Measurements from ENCODE around the gene THAP4.

DNA sequence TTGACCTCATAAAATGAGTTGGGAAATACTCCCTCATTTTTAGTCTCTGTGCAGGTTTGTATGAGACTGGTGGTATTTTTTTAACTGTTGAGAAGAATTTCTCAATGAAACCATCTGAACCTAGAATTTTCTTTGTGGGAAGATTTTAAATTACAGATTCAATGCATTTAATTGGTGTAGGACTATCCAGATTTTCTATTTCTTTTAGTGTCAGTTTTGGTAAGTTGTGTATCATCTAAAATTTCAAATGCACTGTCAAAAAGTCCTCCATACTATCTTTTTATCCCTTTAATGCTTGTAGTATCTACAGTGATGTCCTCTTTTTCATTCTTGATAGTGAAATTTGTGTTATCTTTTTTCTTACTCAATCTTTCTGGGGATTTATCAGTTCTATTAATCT is 80.2 kb downstream of the THAP4 start:
- TF ChIP-seq YY1 (IDR thresholded peaks at IDR 0.05; ENCODE audit: low read depth) = no peak
- TF ChIP-seq EP300 (IDR thresholded peaks at IDR 0.05; ENCODE audit: borderline replicate concordance in 1 of 2, low read depth in 1 of 2, low read length in 1 of 2) = no peak
- TF ChIP-seq, protein P1, sequence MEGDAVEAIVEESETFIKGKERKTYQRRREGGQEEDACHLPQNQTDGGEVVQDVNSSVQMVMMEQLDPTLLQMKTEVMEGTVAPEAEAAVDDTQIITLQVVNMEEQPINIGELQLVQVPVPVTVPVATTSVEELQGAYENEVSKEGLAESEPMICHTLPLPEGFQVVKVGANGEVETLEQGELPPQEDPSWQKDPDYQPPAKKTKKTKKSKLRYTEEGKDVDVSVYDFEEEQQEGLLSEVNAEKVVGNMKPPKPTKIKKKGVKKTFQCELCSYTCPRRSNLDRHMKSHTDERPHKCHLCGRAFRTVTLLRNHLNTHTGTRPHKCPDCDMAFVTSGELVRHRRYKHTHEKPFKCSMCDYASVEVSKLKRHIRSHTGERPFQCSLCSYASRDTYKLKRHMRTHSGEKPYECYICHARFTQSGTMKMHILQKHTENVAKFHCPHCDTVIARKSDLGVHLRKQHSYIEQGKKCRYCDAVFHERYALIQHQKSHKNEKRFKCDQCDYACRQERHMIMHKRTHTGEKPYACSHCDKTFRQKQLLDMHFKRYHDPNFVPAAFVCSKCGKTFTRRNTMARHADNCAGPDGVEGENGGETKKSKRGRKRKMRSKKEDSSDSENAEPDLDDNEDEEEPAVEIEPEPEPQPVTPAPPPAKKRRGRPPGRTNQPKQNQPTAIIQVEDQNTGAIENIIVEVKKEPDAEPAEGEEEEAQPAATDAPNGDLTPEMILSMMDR (IDR thresholded peaks at IDR 0.05) = no peak
- TF ChIP-seq EZH2phosphoT487 (IDR thresholded peaks at IDR 0.05; ENCODE audit: borderline replicate concordance, low read depth) = no peak
- TF ChIP-seq, protein P2, sequence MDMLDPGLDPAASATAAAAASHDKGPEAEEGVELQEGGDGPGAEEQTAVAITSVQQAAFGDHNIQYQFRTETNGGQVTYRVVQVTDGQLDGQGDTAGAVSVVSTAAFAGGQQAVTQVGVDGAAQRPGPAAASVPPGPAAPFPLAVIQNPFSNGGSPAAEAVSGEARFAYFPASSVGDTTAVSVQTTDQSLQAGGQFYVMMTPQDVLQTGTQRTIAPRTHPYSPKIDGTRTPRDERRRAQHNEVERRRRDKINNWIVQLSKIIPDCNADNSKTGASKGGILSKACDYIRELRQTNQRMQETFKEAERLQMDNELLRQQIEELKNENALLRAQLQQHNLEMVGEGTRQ (IDR thresholded peaks at IDR 0.05; ENCODE audit: borderline replicate concordance, low read depth, low read length) = no peak
- TF ChIP-seq POLR2AphosphoS5 (IDR thresholded peaks at IDR 0.05; ENCODE audit: low read depth, low read length) = no peak
- TF ChIP-seq, protein P3, sequence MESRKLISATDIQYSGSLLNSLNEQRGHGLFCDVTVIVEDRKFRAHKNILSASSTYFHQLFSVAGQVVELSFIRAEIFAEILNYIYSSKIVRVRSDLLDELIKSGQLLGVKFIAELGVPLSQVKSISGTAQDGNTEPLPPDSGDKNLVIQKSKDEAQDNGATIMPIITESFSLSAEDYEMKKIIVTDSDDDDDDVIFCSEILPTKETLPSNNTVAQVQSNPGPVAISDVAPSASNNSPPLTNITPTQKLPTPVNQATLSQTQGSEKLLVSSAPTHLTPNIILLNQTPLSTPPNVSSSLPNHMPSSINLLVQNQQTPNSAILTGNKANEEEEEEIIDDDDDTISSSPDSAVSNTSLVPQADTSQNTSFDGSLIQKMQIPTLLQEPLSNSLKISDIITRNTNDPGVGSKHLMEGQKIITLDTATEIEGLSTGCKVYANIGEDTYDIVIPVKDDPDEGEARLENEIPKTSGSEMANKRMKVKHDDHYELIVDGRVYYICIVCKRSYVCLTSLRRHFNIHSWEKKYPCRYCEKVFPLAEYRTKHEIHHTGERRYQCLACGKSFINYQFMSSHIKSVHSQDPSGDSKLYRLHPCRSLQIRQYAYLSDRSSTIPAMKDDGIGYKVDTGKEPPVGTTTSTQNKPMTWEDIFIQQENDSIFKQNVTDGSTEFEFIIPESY (IDR thresholded peaks at IDR 0.05; ENCODE audit: borderline replicate concordance, low read depth) = no peak
